Fibroblast of the aortic adventitia (primary cell): Measurements from ENCODE around the gene ADI1. TPM values are rescaled to one million over a fixed set of nuclear protein-coding genes. Genes with fewer than 3 reads are reported as not detected.

Experiments
- DNase-seq: peaks from one replicate; pipeline ENCODE4 v3.0.0-alpha.2; 2010; ENCODE audit warnings: low read depth
- H3K4me3 ChIP-seq: 2 replicates; pipeline ENCODE4 v1.5.1; 2011; ENCODE audit warnings: low read depth, mild to moderate bottlenecking, control low read depth, low read length, moderate library complexity
- CTCF ChIP-seq: IDR thresholded peaks from 2 replicates; pipeline ENCODE4 v1.5.1; 2011; ENCODE audit warnings: mild to moderate bottlenecking, low read length, control low read depth, inconsistent platforms; ENCODE audit not compliant: insufficient read depth
- total RNA-seq: library from RNA; depleted of rRNA; stranded (reverse); fragments of >200 nt; gene quantifications from 2 replicates; pipeline ENCODE4 v1.2.3, GENCODE V29; 2012; ENCODE audit warnings: low replicate concordance

Gene ADI1
- total RNA-seq, 1 donor: 44.7 TPM

DNA sequence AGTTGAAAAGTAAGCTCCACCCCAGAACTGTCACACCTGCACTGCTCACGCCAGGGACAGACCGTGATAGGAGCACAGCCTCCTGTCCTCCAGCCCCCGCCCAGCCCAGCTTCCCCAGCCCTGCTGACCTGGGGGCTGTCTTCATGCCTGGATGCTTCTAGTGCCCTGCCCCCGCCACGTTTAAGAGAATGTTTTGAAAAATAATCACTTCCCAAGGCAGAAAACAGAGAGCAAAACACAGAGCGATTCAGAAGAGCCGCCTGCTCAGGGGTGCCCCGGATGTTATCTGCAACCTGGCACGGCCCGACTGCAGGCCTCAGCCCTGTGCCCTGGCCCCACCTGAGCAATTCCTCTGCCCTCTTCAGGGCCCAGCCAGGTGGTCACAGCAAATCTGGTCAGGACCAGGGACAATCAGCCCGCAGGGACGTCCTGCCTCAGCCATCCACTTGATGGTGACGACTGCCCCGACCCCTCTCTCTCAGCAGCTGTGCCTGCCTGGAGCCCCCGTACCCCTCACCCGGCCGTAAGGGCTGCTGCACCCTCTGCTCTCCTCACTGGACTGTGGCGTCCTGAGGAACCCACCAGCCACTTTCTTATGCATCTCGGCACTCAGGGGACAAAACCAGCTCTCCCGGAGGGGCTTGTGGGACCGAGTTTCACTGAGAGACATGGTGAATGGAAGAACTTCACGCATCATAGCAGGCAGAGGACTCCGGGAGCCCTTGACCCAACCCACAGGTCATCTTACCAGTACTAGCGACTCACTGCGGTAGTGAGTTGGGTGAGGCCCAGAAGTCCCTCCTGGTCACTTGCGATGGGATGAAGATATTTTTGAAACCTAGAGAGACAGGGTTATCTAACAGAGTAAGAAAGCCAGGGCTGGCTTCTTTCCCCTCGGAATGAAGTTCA lies 30.2 kb downstream of the ADI1 start:
- TF ChIP-seq CTCF: no peak
- no peak for DNase-seq
- no peak overlapping the region for H3K4me3 ChIP-seq

- H3K4me3 ChIP-seq: no peak overlapping the region
- no peak for DNase-seq
- TF ChIP-seq CTCF: no peak
Measured at GRCh38 chr2:3488061-3488531, 31.2 kb downstream of the ADI1 start.

- no peak for DNase-seq
- no peak for TF ChIP-seq CTCF
- H3K4me3 ChIP-seq: no peak overlapping the region
Measured at GRCh38 chr2:3487432-3487831, 31.9 kb downstream of the ADI1 start.

DNA sequence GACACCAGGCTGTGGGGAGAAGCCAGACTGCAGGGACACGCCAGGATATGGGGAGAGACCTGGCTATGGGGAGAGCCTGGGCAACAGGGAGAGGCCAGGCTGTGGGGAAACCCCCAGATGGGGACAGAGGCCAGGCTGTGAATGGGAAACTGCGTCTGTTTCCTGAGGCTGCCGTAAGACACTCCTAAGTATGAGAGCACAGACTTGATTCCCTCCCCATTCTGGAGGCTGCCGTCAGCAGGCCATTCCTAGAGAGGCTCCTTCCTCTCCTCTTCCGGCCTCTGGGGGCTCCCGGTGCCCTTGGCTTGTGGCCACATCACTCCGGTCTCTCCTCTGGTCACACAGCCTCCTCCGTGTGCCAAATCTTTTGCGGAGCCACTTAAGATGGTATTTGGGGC lies 32.3 kb downstream of the ADI1 start:
- DNase-seq: no peak
- no peak overlapping the region for H3K4me3 ChIP-seq
- no peak for TF ChIP-seq CTCF

- no peak overlapping the region for H3K4me3 ChIP-seq
- no peak for TF ChIP-seq CTCF
- DNase-seq: no peak
Measured at GRCh38 chr2:3486047-3487027, 33.0 kb downstream of the ADI1 start.

DNA sequence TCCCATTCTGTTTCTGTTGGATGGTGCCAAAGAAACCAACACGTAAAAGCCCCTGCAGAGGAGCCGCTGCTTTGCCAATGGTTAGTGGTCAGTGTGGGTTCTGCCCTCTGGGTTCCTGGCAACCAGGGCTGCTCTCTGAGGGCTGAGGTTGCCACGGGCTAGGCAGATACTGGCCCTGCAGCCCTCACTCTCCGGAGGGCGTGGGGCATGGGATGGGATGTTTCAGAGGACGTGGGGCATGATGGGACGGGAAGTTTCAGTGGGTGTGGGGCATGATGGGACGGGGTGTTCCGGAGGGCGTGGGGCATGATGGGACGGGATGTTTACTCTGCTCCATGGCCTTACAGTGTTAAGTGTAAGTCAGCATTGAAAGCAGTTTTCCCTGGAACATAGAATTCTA lies 34.2 kb downstream of the ADI1 start:
- DNase-seq: no peak
- no peak overlapping the region for H3K4me3 ChIP-seq
- TF ChIP-seq CTCF: no peak
